HG03066 (cell line): Measurements from ENCODE around the gene HS6ST3.
"Not testable (repeated sequence)": the region's sequence is repeated elsewhere in the genome, so short reads cannot be mapped to it uniquely, and the experiment has no call there.

Experiments used
- ATAC-seq: cut with Tn5 transposase; IDR thresholded peaks from one replicate; pipeline ENCODE4 v1.9.1; 2021; ENCODE audit warnings: low read depth; ENCODE audit not compliant: unreplicated experiment

HS6ST3 gene

DNA sequence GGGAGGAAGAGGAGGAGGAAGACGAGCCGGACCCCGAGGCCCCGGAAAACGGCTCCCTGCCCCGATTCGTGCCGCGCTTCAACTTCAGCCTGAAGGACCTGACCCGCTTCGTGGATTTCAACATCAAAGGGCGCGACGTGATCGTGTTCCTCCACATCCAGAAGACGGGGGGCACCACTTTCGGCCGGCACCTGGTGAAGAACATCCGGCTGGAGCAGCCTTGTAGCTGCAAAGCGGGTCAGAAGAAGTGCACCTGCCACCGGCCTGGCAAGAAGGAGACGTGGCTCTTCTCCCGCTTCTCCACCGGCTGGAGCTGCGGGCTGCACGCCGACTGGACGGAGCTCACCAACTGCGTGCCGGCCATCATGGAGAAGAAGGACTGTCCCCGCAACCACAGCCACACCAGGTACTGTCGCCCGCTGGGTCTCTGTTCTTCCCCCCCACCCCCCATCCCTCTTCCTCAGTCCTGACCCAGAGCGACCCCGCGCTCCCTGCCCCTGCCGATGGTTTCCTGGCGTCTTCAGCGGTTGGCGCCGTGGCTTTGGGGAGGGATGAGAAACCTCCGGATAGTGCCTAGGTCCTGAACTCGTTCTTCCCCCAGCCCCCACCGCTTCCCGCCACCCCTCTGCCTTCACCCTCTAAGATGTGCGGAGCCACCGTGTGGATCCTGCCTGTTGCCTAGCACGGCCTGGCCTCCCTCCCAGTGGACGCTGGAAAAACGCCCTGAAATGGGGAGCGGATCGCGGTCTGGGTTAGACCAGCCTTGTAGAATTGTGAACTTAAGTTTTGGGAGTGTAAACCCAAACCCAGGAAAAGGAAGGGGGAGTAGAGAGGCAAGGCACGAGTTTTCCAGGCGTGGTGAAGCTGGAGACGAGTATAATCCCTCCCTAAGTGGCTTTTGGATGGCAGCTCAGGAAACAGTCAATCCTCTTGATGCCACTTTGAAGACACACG is 1.5 kb downstream of the HS6ST3 start:
- no peak for ATAC-seq

DNA sequence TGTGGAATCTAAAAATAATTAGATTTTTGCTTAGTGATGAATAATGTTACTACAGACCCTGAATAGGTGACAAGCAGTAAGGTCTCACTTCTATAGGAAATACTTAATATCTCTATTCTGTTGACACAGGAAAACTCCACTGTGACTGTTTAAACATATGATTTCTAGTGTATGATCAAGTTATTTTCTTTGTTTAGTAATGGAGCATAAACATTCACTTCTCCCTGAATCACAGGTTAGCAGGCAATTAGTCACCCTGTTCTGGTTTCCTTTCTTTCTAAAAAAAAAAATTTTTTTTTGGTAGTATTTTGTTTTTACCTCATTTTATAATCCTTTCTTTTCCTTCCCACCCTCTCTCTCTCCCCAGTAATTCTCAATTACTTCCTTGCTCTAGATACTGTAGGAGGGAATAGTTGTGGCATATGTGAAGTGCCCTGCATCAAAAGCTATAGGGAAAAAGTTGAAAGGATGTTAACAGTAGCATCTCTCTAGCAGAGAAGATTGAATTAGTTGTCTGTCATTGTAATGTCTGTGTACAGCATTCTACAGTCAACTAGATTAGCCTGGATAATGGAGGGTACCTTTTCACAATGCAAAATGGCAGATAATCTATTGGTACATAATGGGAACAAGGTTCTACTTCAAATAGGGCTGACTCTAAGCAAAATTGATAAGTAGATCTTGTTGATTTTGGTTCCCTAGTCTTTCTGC is 3.5 kb downstream of the HS6ST3 start:
- no peak for ATAC-seq

DNA sequence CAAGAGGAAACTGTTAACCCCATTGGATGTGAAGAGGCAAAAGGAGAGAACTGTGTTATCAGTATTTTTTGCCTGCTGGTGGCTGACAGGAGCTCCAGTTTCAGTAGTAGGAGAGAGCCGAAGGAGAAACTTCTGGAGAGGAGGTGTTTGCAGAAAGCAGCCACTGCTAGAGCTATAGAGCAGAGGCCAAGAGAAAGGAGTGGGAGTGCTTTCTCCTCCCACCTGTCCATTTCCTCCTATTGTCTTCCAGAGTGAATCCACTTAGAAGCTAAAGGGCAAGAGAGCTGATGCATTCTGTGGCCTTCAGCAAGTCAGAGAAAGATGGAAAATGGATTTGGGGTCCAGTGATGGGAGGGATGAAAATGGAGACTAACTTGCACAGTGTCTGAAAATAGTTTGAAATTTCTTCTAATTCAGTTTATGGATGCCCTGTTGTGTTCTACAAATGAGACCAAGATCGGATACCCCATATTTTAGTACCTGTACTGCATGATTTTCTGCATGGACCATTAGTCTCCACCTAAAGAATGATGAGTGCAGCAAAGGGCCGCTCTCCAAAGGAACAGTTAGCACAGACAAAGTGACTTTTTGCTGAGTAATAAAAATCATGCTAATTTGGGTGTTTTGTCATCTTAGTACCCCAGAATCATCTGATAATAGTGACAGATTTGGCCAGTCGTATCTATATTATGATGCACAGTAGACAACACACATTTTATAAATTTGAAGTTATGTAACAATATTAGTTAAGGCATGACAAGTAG is 10.7 kb downstream of the HS6ST3 start:
- no peak for ATAC-seq

DNA sequence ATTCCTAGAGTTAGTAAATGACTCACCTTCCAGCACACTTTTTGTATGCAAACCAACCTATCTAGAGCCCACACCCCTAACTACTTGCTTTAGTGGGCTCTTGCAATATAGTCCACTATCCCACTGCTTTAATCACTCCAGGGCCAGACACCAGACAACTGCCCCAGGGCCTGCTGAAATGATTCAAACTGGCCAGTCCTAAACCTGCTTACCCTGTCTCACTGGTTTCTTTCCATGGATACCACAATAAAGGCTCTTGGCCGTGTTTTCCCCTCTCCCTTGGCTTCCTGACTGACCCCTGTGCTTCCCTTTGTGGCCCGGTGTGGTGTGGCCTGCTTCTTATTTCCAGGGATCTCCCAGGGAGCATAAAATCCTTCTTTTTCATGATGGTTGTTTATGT is 14.6 kb downstream of the HS6ST3 start:
- ATAC-seq: no peak

DNA sequence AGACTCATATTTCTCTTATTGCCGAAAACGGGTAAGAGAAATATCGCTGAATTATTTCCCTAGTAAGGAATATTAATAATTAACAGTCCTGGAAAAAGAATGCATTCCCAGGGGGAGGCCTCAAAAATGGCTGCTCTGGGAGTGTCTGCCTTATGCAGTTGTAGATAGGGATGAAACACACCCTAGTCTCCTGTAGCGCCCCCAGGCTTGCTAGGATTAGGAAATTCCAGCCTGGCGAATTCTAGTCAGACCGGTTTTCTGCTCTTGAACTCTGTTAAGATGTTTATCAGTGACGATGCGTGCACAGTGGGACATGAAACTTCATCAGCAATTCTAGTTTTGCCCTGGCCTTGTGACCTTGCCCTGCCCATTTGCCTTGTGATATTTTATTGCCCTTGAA is 18.2 kb downstream of the HS6ST3 start:
- ATAC-seq: not testable (repeated sequence)

DNA sequence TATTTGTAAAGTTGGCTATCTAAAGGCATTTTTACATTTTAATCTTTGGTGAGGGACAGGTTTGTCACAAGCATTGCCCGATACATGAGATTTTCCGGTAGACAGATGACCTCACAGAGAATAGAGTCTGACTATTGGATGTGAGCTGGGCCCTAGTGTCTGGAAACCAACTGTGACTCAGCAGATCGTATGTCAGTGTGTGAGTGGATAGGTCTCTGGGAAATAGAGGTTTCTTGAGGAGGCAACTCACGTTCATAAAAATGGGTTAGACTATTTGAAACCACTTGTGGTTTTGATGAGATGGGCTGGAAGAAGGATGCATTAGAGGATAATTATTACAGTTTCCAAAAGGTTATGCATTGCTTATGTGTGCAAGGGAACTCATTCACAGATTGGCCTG is 19.2 kb downstream of the HS6ST3 start:
- no peak for ATAC-seq

DNA sequence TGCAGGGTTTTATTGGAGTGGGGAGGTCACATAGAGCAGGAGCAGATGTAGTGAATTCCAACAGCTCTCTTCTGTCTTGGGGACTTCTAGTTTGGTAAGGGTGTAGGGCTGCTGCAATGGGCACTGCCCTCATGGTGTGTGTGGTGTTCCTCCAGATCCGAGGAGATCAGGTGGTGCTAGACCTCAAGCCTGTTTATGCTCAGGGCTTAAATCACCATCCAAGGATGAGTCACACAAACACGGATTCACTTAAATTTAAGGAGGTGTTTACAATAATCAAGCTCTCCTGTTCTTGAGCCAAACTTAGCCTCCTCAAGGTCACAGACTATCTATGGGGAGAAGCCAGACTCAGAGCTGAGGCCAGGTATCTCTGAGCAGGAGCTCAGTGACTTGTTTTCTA is 23.0 kb downstream of the HS6ST3 start:
- no peak for ATAC-seq

DNA sequence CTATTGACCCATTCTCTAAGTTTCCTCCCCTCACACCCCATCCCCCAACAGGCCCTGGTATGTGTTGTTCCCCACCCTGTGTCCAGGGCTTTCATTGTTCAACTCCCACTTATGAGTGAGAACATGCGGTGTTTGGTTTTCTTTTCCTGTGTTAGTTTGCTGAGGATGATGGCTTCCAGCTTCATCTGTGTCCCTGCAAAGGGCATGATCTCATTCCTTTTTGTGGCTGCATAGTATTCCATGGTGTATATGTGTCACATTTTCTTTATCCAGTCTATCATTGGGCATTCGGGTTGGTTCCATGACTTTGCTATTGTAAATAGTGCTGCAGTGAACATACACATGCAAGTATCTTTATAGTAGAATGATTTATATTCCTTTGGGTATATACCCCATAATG is 25.5 kb downstream of the HS6ST3 start:
- ATAC-seq: not testable (repeated sequence)

DNA sequence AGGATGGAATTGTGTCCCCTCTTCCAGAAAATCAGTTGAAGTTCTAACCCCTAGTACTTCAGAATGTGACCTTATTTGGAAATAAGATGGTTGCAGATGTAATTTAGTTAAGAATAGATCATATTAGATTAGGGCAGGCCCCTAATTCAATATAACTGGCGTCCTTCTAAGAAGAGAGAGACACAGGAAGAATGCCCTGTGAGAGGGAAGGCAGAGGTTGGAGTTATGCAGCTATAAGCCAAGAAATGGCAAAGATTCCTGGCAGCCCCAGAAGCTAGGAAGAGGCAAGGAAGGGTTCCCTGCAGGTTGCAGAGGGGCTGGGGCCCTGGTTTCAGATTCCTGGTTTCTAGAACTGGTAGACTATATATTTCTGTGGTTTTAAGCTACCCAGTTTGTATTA is 30.0 kb downstream of the HS6ST3 start:
- no peak for ATAC-seq

DNA sequence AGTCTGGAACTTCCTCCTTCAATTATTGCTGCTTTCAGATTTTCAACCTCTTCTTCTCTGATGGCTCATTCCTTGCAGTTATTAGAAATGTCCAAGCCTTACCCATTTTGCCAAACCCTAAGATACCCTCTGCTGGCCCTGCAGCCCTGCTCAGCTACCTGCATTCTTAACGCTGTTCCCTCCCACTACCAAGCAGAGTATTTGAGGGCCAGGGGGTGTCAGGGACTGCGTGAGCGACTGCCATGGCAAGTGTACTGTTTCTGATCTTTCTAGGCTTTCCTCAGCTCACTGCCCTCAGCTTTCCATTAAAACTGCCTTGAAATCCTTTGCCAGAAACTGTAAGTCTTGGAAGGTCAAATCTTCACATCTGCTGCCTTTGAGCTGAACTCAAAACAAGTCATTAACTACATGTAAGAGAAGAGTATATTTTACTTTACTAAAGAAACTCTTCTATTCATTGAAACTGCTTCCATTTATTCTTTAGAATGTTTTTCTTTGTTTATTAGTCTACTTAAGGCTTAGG is 41.0 kb downstream of the HS6ST3 start:
- no peak for ATAC-seq

DNA sequence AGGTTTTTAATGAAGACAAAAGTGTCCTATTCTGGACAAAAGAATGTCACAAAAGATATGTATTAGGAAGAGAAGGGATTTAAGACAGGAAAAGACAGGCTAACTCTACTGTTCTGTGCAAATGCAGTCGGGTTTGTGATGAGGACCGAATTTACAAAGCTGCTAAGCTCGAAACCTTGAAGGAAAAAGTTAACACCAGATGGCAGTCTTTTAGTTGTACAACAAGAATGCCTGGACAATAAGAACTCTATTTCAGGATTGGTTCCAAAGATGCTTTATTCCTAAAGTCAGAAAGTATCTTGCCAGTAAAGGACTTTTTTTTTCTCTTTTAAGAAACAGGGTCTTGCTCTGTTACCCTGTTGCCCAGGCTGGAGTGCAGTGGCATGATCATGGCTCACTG is 51.1 kb downstream of the HS6ST3 start:
- no peak for ATAC-seq

DNA sequence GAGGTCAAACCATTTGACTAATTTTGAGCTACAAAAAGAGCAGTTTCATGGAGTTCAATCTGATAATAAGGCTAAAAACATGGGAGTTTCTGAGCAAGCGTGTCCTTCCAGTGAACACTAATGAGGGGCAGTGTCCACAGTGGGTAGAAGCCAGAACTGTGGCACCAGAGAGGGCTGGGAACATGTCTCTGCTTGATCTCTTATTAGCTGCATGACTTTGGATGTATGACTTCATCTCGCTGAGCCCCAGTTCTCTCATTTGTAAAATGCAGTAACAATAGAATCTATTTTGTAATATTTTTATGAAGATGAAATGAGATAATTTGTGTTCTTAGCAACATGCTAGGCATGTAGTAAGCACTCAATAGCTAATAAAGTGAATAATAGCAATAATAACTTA is 69.8 kb downstream of the HS6ST3 start:
- no peak for ATAC-seq

DNA sequence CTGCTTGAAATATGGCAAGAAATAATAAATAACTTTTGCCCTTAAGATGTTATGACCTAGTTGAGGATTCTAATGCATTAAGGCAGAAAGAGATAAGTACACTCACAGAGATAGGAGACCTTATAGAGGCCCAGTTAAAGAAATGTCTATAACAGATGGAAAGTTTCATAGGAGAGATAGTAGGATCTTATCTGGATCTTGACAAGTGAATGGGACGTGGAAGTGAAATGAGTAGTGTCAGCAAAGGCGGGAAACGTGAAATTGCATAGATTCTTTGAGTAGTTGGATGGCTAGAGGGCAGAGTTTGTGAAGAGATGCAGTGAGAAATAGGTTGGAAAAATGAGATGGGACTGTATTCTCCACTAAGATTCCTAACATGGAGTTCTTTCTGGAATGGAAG is 71.2 kb downstream of the HS6ST3 start:
- ATAC-seq: no peak

DNA sequence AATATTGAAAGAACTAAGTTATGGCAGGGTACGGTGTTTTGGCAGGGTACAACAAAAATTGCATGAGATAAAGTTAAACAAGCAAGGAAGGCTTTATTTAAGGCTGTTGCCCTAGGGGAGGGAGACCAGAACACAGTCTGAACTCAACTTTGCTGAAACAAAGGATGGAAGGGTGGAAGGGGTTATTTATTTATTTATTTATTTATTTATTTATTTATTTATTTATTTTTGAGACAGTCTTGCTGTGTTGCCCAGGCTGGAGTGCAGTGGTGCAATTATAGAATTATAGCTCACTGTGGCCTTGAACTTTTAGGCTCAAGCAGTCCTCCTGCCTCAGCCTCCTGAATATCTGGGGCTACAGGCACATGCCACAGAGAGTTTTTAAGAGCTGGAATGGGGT is 75.9 kb downstream of the HS6ST3 start:
- ATAC-seq: no peak

DNA sequence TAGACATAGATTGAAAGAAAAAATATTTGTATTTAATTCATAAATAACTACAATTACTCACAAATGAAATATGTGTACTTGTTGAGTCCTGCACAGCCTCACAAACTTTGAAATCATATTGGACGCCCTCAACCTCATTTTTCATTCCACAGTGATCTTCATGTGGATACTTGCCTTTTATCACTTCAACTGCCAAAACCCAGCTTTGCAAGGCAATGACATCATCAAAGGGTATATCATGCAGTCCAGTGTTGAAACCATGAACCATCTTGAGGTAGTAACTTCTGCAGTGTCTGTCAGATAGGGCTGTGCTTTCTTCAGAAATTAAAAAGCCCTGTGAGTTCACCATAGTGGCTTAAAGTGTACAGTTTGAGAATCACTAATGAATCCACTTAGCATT is 82.2 kb downstream of the HS6ST3 start:
- ATAC-seq: no peak

DNA sequence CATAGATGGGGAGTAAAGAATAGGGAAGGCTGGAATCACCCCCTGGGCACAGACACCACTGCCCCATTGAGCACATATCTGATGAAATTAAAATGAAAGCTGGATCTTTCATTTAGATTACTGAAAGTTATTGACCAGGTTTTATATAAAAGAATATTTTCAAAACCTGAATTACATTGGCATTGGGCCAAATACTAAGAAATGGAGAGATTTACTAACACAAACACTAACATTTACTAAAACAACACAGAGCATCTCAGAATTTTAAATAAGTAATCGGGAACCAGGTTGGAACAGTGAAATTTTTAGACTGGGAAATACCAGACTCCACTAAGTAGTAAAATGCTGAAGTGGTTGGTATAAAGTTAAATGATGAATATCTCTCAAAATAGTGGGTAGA is 88.9 kb downstream of the HS6ST3 start:
- ATAC-seq: no peak

DNA sequence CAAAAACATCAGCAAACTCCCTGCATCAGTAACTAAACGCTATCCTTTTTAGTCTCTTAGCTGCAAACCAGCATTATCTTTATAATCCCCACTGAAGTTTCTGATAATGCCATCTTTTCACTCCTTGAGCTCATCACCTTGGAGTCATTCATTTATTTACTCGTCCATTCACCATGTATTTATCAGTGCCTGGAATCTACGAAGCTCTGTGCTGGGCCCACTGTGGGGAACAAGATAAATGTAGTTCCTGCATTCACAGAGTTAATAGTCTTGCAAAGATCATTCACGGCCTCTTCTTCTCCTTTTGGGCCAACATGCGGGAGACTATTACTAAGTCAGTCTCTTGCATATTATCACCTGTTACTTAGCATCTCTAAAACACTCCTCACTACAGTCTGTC is 89.4 kb downstream of the HS6ST3 start:
- no peak for ATAC-seq

DNA sequence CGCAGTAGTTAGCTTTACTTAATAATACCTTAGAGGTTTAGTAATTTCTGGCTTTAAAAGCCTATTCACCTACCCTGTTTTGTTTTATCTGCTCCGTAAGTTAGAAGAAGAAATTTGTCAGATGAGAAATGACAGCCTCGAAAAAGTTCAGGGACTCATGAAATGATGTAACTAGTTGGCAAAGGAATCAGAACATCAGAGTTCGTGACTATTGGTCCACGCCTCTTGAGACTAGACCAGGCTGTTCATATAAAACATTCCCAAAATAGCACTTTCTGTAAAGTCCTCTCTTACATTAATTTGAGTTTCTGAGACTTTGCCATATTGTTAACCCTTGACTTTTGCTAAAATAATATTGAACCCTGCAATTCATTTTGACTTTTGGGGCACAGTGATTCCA is 92.0 kb downstream of the HS6ST3 start:
- no peak for ATAC-seq

DNA sequence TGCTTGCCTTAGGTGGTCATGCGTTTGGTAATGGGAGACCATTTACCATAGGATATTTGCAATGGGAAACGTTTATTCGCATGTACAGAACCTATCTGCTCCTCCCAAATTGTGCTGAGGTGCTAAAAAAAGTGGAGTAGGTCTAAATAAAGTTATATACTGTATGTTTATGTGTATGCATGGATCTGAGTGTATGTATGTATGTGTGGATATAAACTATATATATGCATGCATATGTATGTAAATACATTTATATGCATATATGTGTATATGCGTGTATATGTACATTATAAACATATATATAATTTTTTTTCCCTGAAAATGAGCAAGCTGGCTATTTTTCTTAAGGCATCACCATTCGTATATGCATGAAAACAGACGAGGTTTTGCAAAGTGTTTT is 95.9 kb downstream of the HS6ST3 start:
- no peak for ATAC-seq

DNA sequence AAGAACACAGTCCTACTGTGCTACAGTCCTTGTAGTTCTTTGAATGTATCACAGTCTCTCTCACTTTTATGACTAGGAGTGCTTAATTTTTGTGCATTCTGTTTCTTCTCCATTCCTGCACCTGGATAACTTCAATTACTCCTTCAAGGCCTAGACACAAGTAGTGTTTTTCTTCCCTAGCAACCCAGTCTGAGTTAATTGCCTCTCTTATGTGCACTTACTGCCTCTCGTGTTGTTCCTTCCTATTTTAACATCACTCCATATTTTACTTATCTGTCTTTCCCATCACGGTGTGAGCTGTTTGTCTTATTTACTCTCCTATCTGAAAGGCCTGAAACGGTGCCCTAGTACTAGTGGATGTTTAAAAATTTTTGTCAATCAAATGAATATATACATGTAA is 101.5 kb downstream of the HS6ST3 start:
- no peak for ATAC-seq

DNA sequence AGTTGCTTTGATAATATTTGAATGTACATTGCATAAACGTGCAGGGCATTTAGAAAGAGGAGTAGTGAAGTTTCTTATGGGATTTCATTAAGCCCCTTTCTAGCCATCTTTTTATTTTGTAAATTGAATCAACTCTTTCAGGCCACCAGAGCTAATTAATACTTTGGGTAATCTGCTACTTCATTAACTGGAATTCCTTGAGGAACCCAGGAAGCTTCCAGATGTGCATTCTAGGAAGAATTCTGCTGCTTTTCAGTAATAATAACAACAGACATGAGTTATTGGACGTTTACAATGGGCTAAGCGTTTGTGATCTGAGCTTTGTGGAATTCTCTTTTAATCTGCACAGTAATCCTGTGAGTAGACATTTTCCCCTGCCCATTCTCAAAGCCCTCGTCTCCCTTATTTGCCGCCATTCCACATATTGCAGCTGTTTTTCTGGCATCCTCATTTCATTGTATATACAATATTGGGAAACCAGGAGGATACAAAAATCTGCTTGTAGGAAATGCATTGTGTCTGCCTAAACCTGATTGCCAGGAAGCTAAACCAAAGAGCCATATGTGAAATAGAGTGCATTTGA is 103.9 kb downstream of the HS6ST3 start:
- no peak for ATAC-seq
